ENCODE results near the gene DVL1. TPM values are rescaled to one million over a fixed set of nuclear protein-coding genes. Genes with fewer than 3 reads are reported as not detected.

DVL1 gene
- total and polyA plus RNA-seq, 9 of the 15 experiments (the other 6 are each of a cell fraction or from before 2014, with no cell fraction given): 0.62 to 135 (median 24.3) TPM

GRCh38 chr1:1342584-1343115 lies 6.6 kb downstream of the DVL1 start:
- FAIRE-seq (no peak), DNase-seq (ENCODE audit: extremely low read depth in 1 of 4, low spot score in 3 of 4) (no peak), ATAC-seq (no peak)
- WGBS (ENCODE audit: insufficient coverage, low coverage, missing lambda C conversion rate): 95% methylated on average over 17 of the region's 18 CpGs
- Histone ChIP-seq H3K4me1 (replicated peaks in 1 of 2; ENCODE audit: control insufficient read depth in 2 of 2, insufficient read depth in 2 of 2, low read length in 2 of 2) (peaks cover 9 to 88% of the 10 kb centered on the region in 2 experiments; a peak in 3 of 5 replicates), H3K4me3 (no peak overlapping the region), H3K9ac (ENCODE audit: insufficient read depth in 1 of 2, low read depth in 2 of 2, low read length in 2 of 2) (no peak overlapping the region), H3K27me3 (ENCODE audit: control insufficient read depth in 2 of 2, insufficient read depth in 2 of 2, low read length in 2 of 2) (no peaks in the 10 kb centered on the region), H2AFZ (ENCODE audit: low read depth, low read length) (no peak overlapping the region), H3K27ac (ENCODE audit: extremely low read depth, low read depth, low read length) (no peak overlapping the region), H3K36me3 (ENCODE audit: control insufficient read depth, insufficient read depth, low read length) (peaks cover 73% of the 10 kb centered on the region; the same call in 2 of the 3 replicates), H3K79me2 (ENCODE audit: control insufficient read depth, insufficient read depth, low read length) (peaks cover 49% of the 10 kb centered on the region), H3K9me3 (replicated peaks; ENCODE audit: control insufficient read depth, insufficient read depth, low read depth, low read length) (peaks cover 2% of the 10 kb centered on the region; the same call in 1 of the 2 replicates), H4K20me1 (replicated peaks; ENCODE audit: control insufficient read depth, insufficient read depth, low read length) (peaks cover 45% of the 10 kb centered on the region; the same call in 1 of the 2 replicates), H3K4me2 (ENCODE audit: insufficient read depth, low read length) (no peak overlapping the region), H3K9me1 (ENCODE audit: control insufficient read depth, insufficient read depth, low read length) (peaks cover 8% of the 10 kb centered on the region)
- no peak for TF ChIP-seq ZNF324 (CRISPR knock-in tag; IDR thresholded peaks at IDR 0.05)
- 0 out of 2 replicates have a peak, but pooled peaks have one; percentile 10 for TF ChIP-seq POLR2G (IDR thresholded peaks at IDR 0.05; ENCODE audit: low read depth, low read length)
- POLR2A ChIA-PET: interaction anchor here (0.6 to 1.1 kb wide), 3 partner anchors 11 to 17 kb away, joined by 3 to 4 read pairs (median 4); no protein-coding TSS in a partner anchor
- CTCF ChIA-PET (ENCODE audit: low intra/inter-chr PET ratio): no interaction called here
- in situ Hi-C loops (cut with MboI) (no loop called here), intact Hi-C loops (cut with micrococcal nuclease) (no loop called here)
- BruUV-seq (replicated peaks): no TSS peak

GRCh38 chr1:1342061-1342562 lies 7.1 kb downstream of the DVL1 start:
- Histone ChIP-seq H3K27me3 (ENCODE audit: control insufficient read depth in 2 of 2, insufficient read depth in 2 of 2, low read length in 2 of 2) (no peaks in the 10 kb centered on the region), H3K27ac (ENCODE audit: extremely low read depth, low read depth, low read length) (no peak overlapping the region), H3K79me2 (ENCODE audit: control insufficient read depth, insufficient read depth, low read length) (peaks cover 46% of the 10 kb centered on the region), H3K36me3 (ENCODE audit: control insufficient read depth, insufficient read depth, low read length) (peaks cover 79% of the 10 kb centered on the region; the same call in 2 of the 3 replicates), H2AFZ (ENCODE audit: low read depth, low read length) (no peak overlapping the region), H3K9me1 (ENCODE audit: control insufficient read depth, insufficient read depth, low read length) (peaks cover 11% of the 10 kb centered on the region), H3K4me1 (replicated peaks in 1 of 2; ENCODE audit: control insufficient read depth in 2 of 2, insufficient read depth in 2 of 2, low read length in 2 of 2) (peaks cover 9 to 88% of the 10 kb centered on the region in 2 experiments; a peak in 3 of 5 replicates), H4K20me1 (replicated peaks; ENCODE audit: control insufficient read depth, insufficient read depth, low read length) (peaks cover 44% of the 10 kb centered on the region; the same call in 1 of the 2 replicates), H3K9ac (ENCODE audit: insufficient read depth in 1 of 2, low read depth in 2 of 2, low read length in 2 of 2) (no peak overlapping the region), H3K4me3 (no peak overlapping the region), H3K9me3 (replicated peaks; ENCODE audit: control insufficient read depth, insufficient read depth, low read depth, low read length) (peaks cover 2% of the 10 kb centered on the region; the same call in 1 of the 2 replicates), H3K4me2 (ENCODE audit: insufficient read depth, low read length) (no peak overlapping the region)
- TF ChIP-seq SNIP1 (IDR thresholded peaks at IDR 0.05; ENCODE audit: low read depth): no peak
- no peak for TF ChIP-seq DMBX1 (CRISPR knock-in tag; IDR thresholded peaks at IDR 0.05; ENCODE audit: borderline replicate concordance)
- peak; percentile 50 for TF ChIP-seq RBFOX2 (IDR thresholded peaks at IDR 0.05; ENCODE audit: low read depth, low read length)
- peak; percentile 42; the same call in 1 of the 2 replicates for TF ChIP-seq POLR2G (IDR thresholded peaks at IDR 0.05; ENCODE audit: low read depth, low read length)
- ChIA-PET CTCF (ENCODE audit: low intra/inter-chr PET ratio) (no interaction called here), POLR2A (interaction anchor here (1.0 kb wide), 1 partner anchor 10 kb away, joined by 4 read pairs; no protein-coding TSS in a partner anchor)
- DNase-seq (ENCODE audit: extremely low read depth in 1 of 4, low spot score in 3 of 4) (no peak), ATAC-seq (no peak), FAIRE-seq (no peak)
- in situ Hi-C loops (cut with MboI) (no loop called here), intact Hi-C loops (cut with micrococcal nuclease) (no loop called here)
- 100% methylated on average over 22 of the region's 28 CpGs for WGBS (ENCODE audit: insufficient coverage, low coverage, missing lambda C conversion rate)
- BruUV-seq (replicated peaks): no TSS peak
